SK-N-MC (cell line): ENCODE measurements around the gene FA2H.

Experiments used
- EZH2 ChIP-seq: fragments of 200-600 bp; sonication (generic); IDR thresholded peaks from one replicate; pipeline ENCODE4 v1.6.1; 2017; ENCODE audit warnings: antibody characterized with exemption
- FOXP2 ChIP-seq: optimal IDR thresholded peaks from 2 replicates; pipeline ENCODE3; 2011; ENCODE audit warnings: mild to moderate bottlenecking, moderate library complexity; ENCODE audit not compliant: insufficient read depth; ENCODE audit errors: extremely low read length, control extremely low read depth
- POLR2AphosphoS5 ChIP-seq: IDR thresholded peaks from 2 replicates; pipeline ENCODE4 v1.6.1; 2012; ENCODE audit warnings: mild to moderate bottlenecking, low read depth, low read length, borderline replicate concordance

DNA sequence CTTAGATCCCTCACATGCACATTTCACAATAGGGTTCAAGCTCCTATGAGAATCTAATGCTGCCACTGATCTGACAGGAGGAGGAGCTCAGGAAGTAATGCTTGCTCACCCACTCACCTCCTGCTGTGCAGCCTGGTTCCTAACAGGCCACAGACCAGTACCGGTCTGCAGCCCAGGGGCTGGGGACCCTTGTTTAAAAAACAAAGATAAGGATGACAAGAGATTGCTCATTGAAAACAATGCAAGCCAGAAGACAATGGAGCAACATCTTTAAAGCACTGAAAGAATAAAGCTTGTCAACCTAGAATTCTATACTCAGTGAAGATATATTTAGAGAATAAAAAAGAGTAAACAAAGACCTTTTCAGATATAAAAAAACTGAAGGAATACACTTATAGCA, 22.8 kb upstream of the FA2H start:
- TF ChIP-seq POLR2AphosphoS5 (no peak), FOXP2 (no peak), EZH2 (no peak)
